ENCODE measurements around the gene SOAT2.

The SOAT2 gene

GRCh38 chr12:53069621-53070410 is 33.5 kb upstream of the SOAT2 start:
- TF ChIP-seq CREB1 (IDR thresholded peaks at IDR 0.05; ENCODE audit: low read depth) (no peak), CEBPB (IDR thresholded peaks at IDR 0.05) (no peak), USF1 (IDR thresholded peaks at IDR 0.05) (no peak), YY1 (IDR thresholded peaks at IDR 0.05; ENCODE audit: low read depth) (no peak)

GRCh38 chr12:53070877-53071492 is 32.3 kb upstream of the SOAT2 start:
- TF ChIP-seq YY1 (IDR thresholded peaks at IDR 0.05; ENCODE audit: low read depth) (no peak), FOXM1 (IDR thresholded peaks at IDR 0.05; ENCODE audit: borderline replicate concordance, low read depth) (no peak), CREB1 (IDR thresholded peaks at IDR 0.05; ENCODE audit: low read depth) (no peak), NFIC (IDR thresholded peaks at IDR 0.05) (no peak), REST (IDR thresholded peaks at IDR 0.05; ENCODE audit: low read depth) (no peak), CEBPB (IDR thresholded peaks at IDR 0.05) (no peak), TEAD4 (IDR thresholded peaks at IDR 0.05) (no peak)

GRCh38 chr12:53071591-53072551 is 31.4 kb upstream of the SOAT2 start:
- TF ChIP-seq NFIC (IDR thresholded peaks at IDR 0.05) (no peak), MAX (IDR thresholded peaks at IDR 0.05) (no peak)

GRCh38 chr12:53073881-53074280 is 29.4 kb upstream of the SOAT2 start:
- TF ChIP-seq USF1 (IDR thresholded peaks at IDR 0.05) (no peak), CREB1 (IDR thresholded peaks at IDR 0.05; ENCODE audit: low read depth) (no peak), CEBPB (IDR thresholded peaks at IDR 0.05) (no peak), ZBTB7A (IDR thresholded peaks at IDR 0.05; ENCODE audit: low read depth) (no peak)

- no peak for TF ChIP-seq ZBTB7A (IDR thresholded peaks at IDR 0.05; ENCODE audit: low read depth)
- TF ChIP-seq YY1 (IDR thresholded peaks at IDR 0.05; ENCODE audit: low read depth) = no peak
- no peak for TF ChIP-seq NFIC (IDR thresholded peaks at IDR 0.05)
- TF ChIP-seq REST (IDR thresholded peaks at IDR 0.05; ENCODE audit: low read depth) = no peak
- TF ChIP-seq MAX (IDR thresholded peaks at IDR 0.05) = no peak
- no peak for TF ChIP-seq EP300 (IDR thresholded peaks at IDR 0.05; ENCODE audit: borderline replicate concordance)
- TF ChIP-seq EGR1 (IDR thresholded peaks at IDR 0.05) = no peak
- no peak for TF ChIP-seq RAD21 (IDR thresholded peaks at IDR 0.05; ENCODE audit: low read depth)
- no peak for TF ChIP-seq TCF12 (IDR thresholded peaks at IDR 0.05; ENCODE audit: low read depth)
- no peak for TF ChIP-seq CREB1 (IDR thresholded peaks at IDR 0.05; ENCODE audit: low read depth)
- no peak for TF ChIP-seq FOXM1 (IDR thresholded peaks at IDR 0.05; ENCODE audit: borderline replicate concordance, low read depth)
- TF ChIP-seq USF1 (IDR thresholded peaks at IDR 0.05) = no peak
- no peak for TF ChIP-seq TEAD4 (IDR thresholded peaks at IDR 0.05)
- TF ChIP-seq TAF1 (IDR thresholded peaks at IDR 0.05; ENCODE audit: low read depth) = no peak
- no peak for TF ChIP-seq CEBPB (IDR thresholded peaks at IDR 0.05)
Observed at GRCh38 chr12:53074283-53074998, 28.8 kb upstream of the SOAT2 start.
